NAMALWA (cell line): ENCODE data around the gene CBFA2T2.
"Not testable (repeated sequence)": the region's sequence is repeated elsewhere in the genome, so short reads cannot be mapped to it uniquely, and the experiment has no call there.

Experiments
- DNase-seq: peaks from one replicate; pipeline ENCODE4 v3.0.0-alpha.2; 2015; ENCODE audit warnings: low spot score

CBFA2T2 gene

DNA sequence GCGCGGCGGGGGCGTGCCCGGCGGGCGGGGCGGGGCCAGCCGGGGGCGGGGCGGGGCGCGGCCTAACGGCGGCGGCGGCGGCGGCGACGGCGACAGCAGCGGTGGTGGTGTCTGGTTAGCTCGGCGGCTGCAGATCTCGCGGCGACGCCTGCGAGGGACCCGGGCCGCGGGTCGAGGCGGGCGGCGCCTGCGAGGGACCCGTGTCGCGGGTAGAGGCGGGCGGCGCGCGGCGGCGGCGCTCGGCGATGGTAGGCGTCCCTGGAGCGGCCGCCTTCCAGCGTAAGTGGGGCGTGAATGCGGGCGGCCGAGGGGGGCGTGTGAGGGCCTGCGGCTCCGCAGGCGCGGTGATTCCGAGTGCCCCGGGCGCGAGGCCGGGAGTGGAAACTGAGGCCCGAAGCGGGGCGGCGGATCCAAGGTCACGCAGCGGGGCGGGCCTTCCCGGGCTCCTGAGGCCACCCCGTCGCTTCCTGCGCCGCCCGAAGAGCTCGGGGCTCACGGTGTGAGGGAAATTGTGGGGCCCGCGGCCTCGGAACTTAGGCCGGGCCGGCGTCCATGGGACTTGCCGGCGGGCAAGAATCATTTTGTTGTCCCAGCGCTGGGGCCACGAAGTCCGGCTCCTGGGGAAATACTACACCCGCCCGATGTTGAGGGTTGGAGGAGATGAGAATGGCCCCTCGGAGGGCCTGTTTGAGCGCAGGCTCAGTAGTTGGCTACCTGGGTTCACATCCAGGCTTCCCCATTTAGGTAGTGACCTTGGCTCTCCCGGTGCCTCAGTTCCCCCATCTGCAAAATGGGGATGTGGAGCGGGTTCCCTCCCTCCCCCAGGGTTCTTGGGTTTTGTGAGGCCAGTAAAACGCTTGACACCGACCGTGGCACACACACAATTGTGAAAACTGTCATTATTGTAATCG, at the start of gene CBFA2T2:
Gene CBFA2T2, plus strand, starts transcription at position 74 of the 911 bp plus-strand sequence. Its CDS starts 172 bp downstream, at position 246.
- no peak for DNase-seq

DNA sequence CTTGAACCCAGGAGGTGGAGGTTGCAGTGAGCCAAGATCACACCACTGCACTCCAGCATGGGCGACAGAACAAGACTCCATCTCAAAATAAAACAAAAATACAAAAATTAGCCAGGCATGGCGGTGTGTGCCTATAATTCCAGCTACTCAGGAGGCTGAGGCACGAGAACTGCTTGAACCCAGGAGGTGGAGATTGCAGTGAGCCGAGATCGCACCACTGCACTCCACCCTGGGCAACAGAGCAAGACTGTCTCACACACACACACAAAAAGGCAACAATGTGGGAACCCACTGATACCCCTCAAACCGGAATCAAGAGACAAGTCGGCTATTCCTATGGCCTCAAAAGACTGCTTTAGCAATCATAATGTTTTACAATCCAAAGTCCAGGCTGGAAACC, 49.3 kb upstream of the CBFA2T2 start:
- not testable (repeated sequence) for DNase-seq

DNA sequence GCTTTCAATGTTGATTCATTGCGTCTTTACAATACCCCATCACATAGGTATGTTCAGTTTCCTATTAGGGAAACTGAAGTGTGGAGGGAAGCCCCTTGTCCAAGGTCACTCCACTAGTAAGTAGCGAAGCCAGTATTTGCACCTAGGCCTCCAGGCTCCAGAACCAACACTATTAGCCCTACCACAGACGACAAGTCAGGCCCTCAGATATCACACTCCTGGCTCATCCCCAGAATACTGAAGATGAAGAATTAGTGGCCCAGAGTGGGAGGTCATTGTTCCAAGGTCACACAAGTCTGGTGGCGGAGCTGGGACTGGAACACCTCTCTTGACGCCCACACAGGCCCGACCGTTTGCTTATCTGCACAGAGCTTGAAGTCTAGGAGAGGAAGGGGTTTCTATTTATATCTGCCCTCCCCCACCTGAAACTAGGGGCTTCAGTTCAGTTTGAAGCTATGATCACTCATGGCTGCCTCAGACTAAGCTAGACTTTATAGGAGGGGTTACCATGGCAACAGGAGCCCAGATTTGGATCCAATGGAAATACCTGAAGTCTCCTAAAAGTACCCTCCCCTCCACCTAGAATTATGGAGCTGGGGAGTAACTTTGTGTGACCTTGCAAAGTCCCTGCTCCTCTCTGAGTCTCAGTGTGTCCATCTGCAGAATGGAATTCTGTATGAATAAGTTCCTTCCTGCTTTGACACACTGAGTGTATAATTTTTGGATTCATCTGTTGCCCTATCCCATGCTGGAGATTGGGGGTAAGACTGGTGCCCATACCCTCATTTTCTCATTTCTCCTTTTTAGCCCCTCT, 48.5 kb upstream of the CBFA2T2 start:
- DNase-seq, result no peak

DNA sequence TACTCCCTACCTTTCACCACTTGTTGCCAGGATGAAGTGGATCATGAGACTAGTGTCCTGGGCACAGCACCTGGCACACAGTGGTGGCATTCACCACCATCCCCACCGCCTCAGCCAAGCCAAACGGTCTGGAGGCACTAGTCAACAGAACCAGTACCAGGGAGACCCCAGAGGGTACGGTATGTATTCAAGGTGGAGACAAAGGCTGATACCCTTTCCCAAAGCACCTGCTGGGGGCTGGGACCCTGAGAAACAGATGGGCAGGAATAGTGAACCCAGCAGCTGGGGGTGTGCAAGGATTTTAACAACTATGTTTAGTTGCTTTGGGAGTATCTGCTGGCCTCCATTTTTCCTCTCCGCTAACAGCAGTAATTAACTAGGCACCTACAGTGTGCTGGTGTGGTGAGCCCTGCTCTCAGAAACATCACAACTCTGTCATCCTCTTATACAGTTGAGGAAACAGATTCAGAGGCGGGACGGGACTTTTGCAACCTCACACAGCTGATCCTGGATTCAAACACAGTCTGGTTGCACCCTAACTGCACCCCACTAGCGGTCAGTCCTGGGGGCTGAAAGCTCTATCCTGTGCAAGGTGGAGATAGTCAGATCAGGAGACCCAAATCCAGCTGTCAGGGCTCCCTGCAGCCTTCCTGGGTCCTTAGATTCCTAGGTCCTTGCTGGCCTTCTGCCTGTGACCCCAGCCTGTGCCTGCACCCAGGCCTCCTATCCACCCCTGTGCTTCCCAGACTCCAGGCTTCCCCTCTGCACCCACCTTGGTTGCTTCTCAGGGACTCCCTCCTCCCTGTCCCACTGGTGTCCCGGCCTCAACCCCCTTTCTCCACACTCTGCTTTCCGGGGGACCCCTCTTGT, 47.5 kb upstream of the CBFA2T2 start:
- DNase-seq, result no peak

DNA sequence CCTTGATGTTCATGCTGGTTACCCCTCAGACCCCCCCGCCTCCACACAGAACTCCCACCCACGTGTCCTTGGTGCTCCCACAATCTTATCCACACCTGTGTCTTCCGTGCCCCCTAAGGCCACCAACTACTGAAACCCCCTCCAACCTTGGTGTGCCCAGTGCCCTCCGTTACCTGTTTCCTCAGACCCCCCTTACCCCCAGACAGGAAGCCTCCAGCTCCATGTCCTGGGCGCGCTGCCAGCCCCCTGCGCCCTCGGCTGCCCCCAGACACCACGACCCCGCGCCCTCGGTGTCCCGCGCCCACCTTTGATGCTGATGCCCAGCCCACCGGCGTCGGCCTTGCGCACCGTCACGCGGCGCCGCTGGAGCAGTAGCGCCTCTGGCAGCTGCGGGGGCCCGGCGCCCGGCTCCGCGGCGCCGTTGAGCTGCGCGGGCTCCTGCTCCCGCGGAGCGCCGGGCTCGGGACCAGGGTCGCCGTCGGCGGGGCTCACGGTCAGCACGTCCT, 46.8 kb upstream of the CBFA2T2 start:
- no peak for DNase-seq

DNA sequence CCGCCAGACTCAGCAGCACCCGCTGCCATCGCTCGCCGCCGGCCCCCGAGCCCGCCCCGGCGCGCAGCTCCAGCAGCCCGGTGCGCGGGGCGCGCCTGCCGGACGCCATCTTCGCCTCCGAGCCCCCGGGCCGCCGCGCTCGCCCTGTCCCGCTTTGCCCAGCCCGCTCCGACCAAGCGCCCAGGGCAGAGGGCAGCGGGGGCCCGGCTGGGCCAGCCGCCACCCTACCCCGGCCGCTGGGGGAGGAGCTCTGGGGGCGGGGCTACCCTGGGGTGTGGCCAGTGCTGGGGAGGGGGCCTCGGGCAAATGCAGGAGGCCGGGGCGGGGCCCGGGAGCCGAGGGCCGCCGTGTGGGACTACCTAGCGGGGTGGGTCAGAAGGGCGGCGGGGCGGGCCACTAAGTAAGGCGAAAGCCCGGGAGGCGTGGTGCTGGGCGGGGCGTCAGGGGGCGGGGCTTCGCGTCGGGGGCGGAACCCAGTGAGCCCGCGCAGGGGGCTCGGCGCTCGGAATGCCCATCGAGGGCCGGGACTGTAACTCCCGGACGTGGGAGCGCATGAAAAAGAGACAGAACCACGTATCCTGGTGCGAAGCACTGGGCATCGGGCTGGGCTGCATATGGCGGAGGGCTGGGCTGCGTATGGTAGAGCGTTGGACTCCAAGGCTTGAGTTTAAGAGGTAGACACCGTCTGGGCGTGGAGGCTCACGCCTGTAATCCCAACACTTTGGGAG, 46.2 kb upstream of the CBFA2T2 start, which contains the start of gene SNTA1:
Gene SNTA1, minus strand, starts transcription at position 252 of the 728 bp plus-strand sequence. Its CDS starts 143 bp downstream, at position 109.
- peak; percentile 85 for DNase-seq

DNA sequence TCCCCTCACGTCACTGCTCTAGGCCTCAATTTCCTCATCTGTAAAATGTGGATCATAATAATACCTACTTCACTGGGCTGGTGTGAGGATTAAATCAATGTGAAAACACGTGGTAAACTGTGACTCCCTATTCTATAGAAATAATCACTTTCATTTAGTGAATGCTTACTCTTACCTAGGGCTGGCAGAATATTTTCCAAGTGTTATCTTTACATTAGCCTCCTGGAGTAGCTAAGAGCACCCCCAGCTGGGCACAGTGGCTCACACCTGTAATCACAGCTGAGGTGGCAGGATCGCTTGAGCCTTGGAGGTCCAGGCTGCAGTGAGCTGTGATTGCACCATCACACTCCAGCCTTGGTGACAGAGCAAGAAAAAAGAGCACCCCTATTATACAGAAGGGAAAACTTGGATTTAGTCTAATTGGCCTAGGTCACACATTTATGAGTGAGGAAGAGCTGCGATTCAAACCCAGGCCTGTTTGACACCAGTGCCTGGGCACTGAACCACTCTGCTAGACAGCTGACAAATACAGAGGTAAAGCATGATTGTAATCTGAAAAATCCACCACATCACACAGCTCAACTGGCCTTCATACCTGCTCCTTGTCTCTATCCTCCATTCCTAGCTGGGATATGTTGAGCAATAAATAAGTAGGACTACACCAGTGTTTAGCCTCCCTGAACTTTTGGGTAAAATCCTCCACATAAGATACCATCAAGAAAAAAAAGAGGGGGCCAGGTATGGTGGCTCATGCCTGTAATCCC, 44.9 kb upstream of the CBFA2T2 start:
- DNase-seq, result peak; percentile 51

DNA sequence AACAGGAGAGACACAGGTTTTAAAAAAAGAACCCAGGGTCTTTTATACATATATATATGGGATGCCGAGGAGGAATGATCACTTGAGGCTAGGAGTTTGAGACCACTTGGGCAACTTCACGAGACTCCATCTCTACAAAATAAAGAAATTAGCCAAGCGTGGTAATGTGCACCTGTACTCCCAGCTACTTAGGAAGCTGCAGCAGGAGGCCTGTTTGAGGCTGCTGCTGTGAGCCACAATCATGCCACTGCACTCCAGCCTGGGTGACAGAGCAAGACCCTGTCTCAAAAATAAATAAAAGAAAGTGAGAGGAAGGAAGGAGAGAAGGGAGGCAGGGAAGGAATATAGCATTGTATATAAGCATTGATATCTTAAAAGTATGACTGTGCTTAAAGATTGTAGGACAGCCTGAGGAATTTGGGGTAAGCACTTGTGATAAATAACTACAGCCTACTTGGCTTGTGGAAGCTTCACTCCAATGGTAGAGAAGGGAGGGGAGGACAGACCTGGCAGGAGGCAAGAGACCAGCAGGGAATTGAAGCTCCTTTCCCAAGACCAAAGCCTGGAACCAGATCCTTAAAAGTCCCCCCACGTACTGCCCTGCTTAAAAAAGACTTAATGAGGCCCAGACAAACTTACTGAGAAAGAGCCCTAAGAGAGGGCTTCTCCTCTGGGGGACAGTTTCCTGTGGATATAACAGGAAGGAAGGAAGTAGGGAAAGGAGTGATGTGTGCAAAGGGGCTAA, 43.8 kb upstream of the CBFA2T2 start:
- peak; percentile 49 for DNase-seq

DNA sequence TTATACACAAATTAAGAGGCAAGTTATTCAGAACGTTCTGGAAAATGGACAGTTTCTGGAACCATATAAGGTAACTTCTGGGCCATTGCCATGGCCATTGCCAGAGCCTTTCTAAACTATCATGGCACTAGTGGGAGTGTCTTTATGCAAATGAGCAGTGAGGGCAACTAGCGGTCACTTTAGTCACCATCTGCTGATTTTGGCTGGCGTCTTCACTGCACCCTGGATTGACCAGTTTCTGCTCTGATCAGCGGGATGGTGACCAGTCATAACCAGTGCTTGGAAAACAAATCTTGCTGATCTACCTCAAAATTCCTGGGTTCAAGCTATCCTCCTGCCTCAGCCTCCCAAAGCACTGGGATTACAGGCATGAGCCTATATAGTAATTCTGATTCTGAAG, 39.0 kb upstream of the CBFA2T2 start:
- no peak for DNase-seq

DNA sequence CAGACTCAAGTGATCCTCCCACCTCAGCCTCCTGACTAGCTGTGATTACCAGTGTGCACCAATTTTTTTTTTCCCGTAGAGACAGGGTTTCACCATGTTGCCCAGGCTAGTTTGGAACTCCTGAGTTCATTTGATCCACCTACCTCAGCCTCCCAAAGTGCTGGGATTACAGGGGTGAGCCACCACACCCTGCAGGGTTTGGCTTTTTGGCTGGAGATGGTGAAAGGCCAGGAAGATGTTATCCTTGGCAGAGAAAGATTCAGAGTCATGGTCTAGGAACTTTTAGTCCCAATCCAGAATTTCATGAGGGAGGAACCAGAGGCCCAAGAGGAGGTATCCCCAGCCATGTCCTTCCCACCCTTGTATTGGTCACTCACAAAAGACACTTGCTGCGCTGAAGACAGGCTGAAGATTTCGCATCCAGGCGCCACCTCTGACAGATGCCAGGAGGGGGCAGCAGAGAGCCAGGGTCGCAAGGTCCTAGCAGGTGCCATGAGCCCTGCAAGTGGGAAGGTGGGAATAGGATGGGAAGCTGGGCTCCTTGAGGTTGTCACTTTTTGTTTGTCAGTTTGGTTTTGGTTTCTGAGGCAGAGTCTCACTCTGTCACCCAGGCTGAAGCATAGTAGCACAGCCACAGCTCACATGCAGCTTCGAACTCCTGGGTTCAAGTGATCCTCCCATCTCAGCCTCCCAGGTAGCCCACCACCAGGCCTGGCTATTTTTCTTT, 32.8 kb upstream of the CBFA2T2 start:
- peak; percentile 73 for DNase-seq

DNA sequence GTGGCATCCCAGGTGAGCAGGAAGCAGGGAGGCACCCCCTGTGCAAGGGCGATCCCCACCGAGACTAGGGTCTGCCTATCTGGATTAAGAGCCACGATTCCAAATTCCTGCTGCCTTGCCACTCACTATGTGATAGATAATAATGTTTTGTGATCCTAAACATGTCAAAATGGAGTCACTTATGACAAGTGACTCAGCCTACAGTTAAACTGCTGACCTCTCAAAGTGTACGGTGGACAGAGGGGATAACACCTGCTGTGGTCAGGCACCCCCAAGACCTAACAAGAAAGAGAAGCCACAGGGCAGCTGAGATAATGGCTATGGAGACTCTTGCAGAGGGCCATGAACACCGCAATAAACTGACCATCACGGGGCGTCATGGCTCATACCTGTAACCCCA, 30.3 kb upstream of the CBFA2T2 start:
- no peak for DNase-seq

DNA sequence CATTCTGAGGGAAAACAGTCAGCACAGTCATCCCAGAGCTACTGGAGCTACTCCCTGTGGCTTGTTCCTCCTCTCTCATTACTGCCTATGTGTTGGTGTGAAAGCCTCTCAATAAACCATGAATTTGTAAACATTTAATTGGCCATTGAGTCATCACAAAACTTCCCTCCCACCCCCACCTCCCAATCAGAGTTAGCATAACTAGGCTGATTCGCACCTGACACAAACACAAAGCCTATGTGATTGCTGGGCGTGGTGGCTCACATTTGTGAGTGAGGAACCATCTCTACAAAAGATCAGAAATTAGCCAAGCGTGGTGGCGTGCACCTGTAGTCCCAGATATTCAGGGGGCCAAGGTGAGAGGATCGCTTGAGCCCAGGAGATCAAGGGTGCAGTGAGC, 29.2 kb upstream of the CBFA2T2 start:
- DNase-seq, result no peak

DNA sequence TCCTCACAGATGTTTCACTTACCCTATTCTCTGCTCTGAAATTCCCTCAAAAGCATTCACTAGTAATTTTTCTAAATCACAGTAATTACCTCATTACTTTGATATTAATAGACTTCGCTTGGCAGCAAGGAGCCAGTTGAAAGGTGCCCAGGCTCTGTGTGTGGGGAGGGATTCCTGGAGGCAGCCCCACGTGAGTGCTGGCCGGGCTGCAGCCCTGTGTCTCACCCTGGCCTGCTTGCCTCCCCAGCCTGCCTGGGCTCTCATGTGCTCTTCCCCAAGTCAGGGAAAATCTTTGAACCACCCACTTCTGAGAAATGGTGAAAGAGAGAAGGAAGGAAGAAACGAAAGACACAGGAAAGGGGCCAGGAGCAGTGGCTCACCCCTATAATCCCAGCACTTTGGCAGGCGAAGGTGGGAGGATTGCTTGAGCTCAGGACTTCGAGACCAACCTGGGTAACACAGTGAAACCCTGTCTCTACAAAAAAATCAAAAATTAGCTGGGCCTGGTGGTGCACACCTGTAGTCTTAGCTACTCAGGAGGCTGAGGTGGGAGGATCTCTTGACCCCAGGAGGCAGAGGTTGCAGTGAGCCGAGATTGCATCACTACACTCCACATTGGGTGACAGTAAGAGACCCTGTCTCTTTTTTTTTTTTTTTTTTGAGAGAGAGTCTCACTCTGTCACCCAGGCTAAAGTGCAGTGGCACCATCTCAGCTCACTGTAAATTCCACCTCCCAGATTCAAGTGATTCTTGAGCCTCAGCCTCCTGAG, 26.4 kb upstream of the CBFA2T2 start:
- DNase-seq, result no peak

DNA sequence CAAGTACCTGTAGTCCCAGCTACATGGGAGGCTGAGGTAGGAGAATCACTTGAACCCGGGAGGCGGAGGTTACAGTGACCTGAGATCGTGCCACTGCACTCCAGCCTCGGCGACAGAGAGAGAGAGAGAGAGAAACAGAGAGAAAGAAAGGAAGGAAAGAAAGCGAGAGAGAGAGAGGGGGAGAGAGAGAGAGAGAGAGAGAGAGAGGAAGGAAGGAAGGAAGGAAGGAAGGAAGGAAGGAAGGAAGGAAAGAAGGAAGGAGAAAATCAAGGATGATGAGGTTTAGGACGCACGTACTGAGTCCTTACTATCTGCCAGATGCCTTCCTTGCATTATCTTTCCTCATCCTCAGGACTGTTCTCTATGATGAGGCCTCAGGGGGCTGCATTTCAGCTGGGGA, 25.1 kb upstream of the CBFA2T2 start:
- DNase-seq, result not testable (repeated sequence)

DNA sequence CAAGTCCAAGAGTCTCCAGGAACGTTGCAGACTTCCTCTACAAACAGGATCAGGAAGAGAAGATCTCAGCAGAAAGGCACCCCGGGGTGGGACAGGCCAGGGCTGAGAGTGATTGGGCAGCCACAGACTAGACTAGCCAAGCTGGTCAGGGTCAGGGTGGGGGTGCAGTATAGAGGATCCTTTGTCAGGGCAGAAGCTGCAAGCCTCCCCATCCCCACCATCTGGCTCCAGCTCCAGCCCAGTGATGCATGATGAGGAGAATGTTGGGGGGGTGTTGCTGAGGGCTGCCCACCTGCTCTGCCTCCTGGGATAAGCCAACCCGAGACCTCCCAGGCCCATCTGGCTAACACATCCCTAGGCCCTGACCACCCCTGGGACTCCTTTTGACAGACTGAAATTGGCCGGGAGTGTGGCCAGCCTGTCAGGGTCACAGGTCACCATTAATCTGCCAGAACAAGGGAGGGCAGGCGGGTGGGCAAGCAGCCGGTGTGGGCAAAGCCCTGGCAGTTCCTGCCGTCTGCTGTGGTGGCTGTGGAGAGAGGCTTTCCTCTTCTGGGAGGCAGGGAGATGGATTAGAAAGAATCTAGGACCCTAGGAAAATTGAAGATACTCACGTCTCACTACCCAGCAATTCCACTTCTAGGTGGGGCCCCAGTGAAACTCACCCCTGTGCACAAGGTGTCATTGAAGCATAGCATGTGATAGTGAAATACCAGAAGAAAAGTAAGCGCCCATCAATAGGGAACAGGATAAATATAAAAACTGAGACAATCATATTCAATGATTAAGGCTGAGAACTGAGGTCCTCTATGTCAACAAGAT, 24.2 kb upstream of the CBFA2T2 start:
- DNase-seq, result no peak

DNA sequence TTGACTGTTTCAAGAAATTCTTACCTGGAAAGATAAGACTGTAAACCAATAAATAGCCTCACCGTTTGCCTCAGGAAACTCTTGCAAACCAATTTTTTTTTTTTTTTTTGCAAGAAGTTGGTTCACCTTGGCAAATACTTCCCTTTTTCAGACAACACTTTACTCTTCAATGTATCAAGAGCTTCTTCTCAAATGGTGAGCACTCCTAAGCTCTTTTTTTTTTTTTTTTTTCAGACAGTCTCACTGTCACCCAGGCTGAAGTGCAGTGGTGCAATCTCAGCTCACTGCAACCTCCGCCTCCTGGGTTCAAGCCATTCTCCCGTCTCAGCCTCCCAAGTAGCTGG, 23.6 kb upstream of the CBFA2T2 start:
- DNase-seq, result no peak

DNA sequence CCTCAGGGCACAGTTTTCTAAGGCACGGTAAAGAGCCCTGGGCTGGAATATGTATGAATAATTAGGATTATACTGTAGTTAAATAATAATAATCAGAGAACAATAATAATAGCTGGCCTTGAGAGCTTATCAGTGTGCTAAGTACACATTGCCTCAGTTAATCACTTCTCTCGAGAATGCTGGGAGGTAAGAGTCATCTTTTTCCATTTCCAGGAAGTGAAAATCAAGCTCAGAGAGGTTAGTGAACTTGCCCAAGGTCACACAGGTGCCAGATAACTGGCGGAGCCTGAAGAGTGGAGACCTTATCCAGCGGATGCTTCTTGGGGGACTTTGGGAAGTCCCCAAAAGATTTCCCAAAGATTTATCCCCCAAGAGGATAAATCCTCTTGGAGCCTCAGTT, 19.4 kb upstream of the CBFA2T2 start:
- DNase-seq, result no peak
